ENCODE measurements around the gene TMEM51.

Gene TMEM51

GRCh38 chr1:15201221-15201620 is 47.7 kb downstream of the TMEM51 start:
- no peak for DNase-seq

- DNase-seq, result no peak
These were observed 48.5 kb downstream of the TMEM51 start for GRCh38 chr1:15201849-15202551.

- DNase-seq, result no peak
These were observed 51.4 kb downstream of the TMEM51 start for GRCh38 chr1:15204931-15205330.

- DNase-seq, result no peak
These were observed 52.2 kb downstream of the TMEM51 start for GRCh38 chr1:15205586-15206346.

- DNase-seq, result no peak
These were observed 53.0 kb downstream of the TMEM51 start for GRCh38 chr1:15206418-15207030.

GRCh38 chr1:15207031-15207828 is 53.7 kb downstream of the TMEM51 start:
- DNase-seq, result no peak

GRCh38 chr1:15207829-15208429 is 54.4 kb downstream of the TMEM51 start:
- no peak for DNase-seq

- no peak for DNase-seq
These were observed 57.3 kb downstream of the TMEM51 start for GRCh38 chr1:15210651-15211375.

- no peak for DNase-seq
These were observed 57.9 kb downstream of the TMEM51 start for GRCh38 chr1:15211424-15211823.

GRCh38 chr1:15212216-15212953 is 58.8 kb downstream of the TMEM51 start:
- no peak for DNase-seq

GRCh38 chr1:15212954-15213291 is 59.4 kb downstream of the TMEM51 start:
- DNase-seq, result no peak

GRCh38 chr1:15213341-15213821 is 59.8 kb downstream of the TMEM51 start:
- no peak for DNase-seq

GRCh38 chr1:15214527-15214926 is 61.0 kb downstream of the TMEM51 start:
- no peak for DNase-seq

- DNase-seq, result no peak
These were observed 61.6 kb downstream of the TMEM51 start for GRCh38 chr1:15215116-15215515.

GRCh38 chr1:15217654-15218053 is 64.1 kb downstream of the TMEM51 start:
- DNase-seq, result no peak

GRCh38 chr1:15218287-15219279 is 65.0 kb downstream of the TMEM51 start:
- DNase-seq, result no peak

- DNase-seq, result no peak
These were observed 65.9 kb downstream of the TMEM51 start for GRCh38 chr1:15219280-15220023.

GRCh38 chr1:15220024-15220392 is 66.5 kb downstream of the TMEM51 start:
- DNase-seq, result no peak

GRCh38 chr1:15220825-15221431 is 67.4 kb downstream of the TMEM51 start:
- DNase-seq, result no peak

Data from KG1 (cell line).